ENCODE results near the gene NCOA5.

DNA sequence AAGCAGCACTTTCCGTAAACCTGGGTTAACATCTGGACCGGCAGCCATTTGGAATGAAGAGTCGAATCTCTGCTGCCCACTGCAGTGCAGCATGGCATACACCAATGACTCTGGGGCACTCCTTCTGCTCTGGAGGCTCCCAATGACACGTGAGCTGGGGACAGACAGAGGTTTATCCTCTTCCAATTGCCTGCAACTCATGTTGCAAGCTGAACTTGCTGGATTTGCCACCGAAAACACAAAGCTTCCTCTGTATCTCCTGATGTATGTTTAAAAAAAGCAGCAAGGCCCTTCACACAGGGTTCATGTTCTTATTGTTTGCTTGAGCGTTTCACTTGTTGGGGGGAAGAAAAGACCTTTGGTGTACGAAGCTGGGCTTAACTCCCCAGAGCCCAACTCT is 10.8 kb downstream of the NCOA5 start:
- TF ChIP-seq, protein P1, sequence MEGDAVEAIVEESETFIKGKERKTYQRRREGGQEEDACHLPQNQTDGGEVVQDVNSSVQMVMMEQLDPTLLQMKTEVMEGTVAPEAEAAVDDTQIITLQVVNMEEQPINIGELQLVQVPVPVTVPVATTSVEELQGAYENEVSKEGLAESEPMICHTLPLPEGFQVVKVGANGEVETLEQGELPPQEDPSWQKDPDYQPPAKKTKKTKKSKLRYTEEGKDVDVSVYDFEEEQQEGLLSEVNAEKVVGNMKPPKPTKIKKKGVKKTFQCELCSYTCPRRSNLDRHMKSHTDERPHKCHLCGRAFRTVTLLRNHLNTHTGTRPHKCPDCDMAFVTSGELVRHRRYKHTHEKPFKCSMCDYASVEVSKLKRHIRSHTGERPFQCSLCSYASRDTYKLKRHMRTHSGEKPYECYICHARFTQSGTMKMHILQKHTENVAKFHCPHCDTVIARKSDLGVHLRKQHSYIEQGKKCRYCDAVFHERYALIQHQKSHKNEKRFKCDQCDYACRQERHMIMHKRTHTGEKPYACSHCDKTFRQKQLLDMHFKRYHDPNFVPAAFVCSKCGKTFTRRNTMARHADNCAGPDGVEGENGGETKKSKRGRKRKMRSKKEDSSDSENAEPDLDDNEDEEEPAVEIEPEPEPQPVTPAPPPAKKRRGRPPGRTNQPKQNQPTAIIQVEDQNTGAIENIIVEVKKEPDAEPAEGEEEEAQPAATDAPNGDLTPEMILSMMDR (conservative IDR thresholded peaks at IDR 0.05): no peak
- no peak for TF ChIP-seq ZFX (IDR thresholded peaks at IDR 0.05)
